CD4-positive, CD25-positive, alpha-beta regulatory T cell (primary cell): ENCODE measurements around the gene RPL13. TPM values are rescaled to one million over a fixed set of nuclear protein-coding genes. Genes with fewer than 3 reads are reported as not detected.
"Not testable (repeated sequence)": the region's sequence is repeated elsewhere in the genome, so short reads cannot be mapped to it uniquely, and the experiment has no call there.

Experiments
- ATAC-seq, 2 donors: fragments of 150-1000 bp; cut with Tn5 transposase; one replicate each; pipeline ENCODE4 v1.10.0; 2021; ENCODE audit warnings: low read depth in 2 of 2, moderate number of reproducible peaks in 2 of 2, moderate library complexity in 1 of 2
- DNase-seq, 3 donors: peaks; one replicate each; pipeline versions ENCODE4 v3.0.0 to v3.0.0-alpha.2; 2012 to 2022; ENCODE audit warnings: mixed read lengths in 1 of 3
- H3K27ac ChIP-seq: one replicate; pipeline ENCODE4 v1.7.0; 2013; ENCODE audit warnings: mild to moderate bottlenecking, low read length; ENCODE audit not compliant: insufficient read depth, poor library complexity, severe bottlenecking
- H3K27me3 ChIP-seq: one replicate; pipeline ENCODE4 v1.7.0; 2013; ENCODE audit warnings: low read length; ENCODE audit not compliant: control insufficient read depth, insufficient read depth
- H3K36me3 ChIP-seq: one replicate; pipeline ENCODE4 v1.7.0; 2013; ENCODE audit warnings: mild to moderate bottlenecking, low read length, moderate library complexity; ENCODE audit not compliant: control insufficient read depth, insufficient read depth
- H3K4me1 ChIP-seq: 2 replicates; pipeline ENCODE4 v1.7.0; 2013; ENCODE audit warnings: mild to moderate bottlenecking, low read length; ENCODE audit not compliant: insufficient read depth, control insufficient read depth, poor library complexity, severe bottlenecking
- H3K4me3 ChIP-seq: one replicate; pipeline ENCODE4 v1.7.0; 2013; ENCODE audit warnings: low read depth, mild to moderate bottlenecking, low read length, moderate library complexity
- H3K9me3 ChIP-seq, 2 experiments: 1 replicate in 1 of 2; 2 replicates in 1 of 2; pipeline ENCODE4 v1.7.0; 2013; ENCODE audit warnings: low read length in 2 of 2, mild to moderate bottlenecking in 1 of 2, moderate library complexity in 1 of 2; ENCODE audit not compliant: control insufficient read depth in 2 of 2
- H3K27ac Mint-ChIP-seq, 3 donors: one replicate each; pipeline ENCODE4 v1.8.0; 2020 to 2022; ENCODE audit warnings: mild to moderate bottlenecking in 3 of 3, mixed read lengths in 3 of 3, moderate library complexity in 2 of 3
- H3K27me3 Mint-ChIP-seq: one replicate; pipeline ENCODE4 v1.8.0; 2022; ENCODE audit warnings: mild to moderate bottlenecking, mixed read lengths
- H3K36me3 Mint-ChIP-seq: one replicate; pipeline ENCODE4 v1.8.0; 2020; ENCODE audit warnings: mixed read lengths
- H3K4me1 Mint-ChIP-seq, 4 donors: one replicate each; pipeline ENCODE4 v1.8.0; 2020 to 2022; ENCODE audit warnings: mixed read lengths in 4 of 4, mild to moderate bottlenecking in 1 of 4
- H3K4me3 Mint-ChIP-seq, 4 donors: one replicate each; pipeline ENCODE4 v1.8.0; 2020 to 2022; ENCODE audit warnings: mild to moderate bottlenecking in 4 of 4, mixed read lengths in 4 of 4, moderate library complexity in 3 of 4
- H3K9me3 Mint-ChIP-seq, 7 donors: one replicate each; pipeline ENCODE4 v1.8.0; 2020 to 2022; ENCODE audit warnings: mixed read lengths in 7 of 7, mild to moderate bottlenecking in 3 of 7, moderate library complexity in 2 of 7
- polyA plus RNA-seq, 4 donors: library from polyadenylated mRNA; unstranded; fragments of 300-500 nt; fragmentation: Illumina TruSeq; gene quantifications; one replicate each; pipeline ENCODE4 v1.2.3, GENCODE V29; 2021
- total RNA-seq: library from RNA; stranded (reverse); gene quantifications from one replicate; pipeline ENCODE4 v1.2.3, GENCODE V29; 2022

Gene RPL13
- total and polyA plus RNA-seq, 5 donors from 2014 or later: 3,164 to 6,519 (median 4,220) TPM

GRCh38 chr16:89583197-89583894, 22.9 kb downstream of the RPL13 start:
- Mint-ChIP-seq H3K36me3 (no peaks in the 10 kb centered on the region), H3K27me3 (no peaks in the 10 kb centered on the region), H3K4me1 (peaks cover 0 to 2% (median 0%) of the 10 kb centered on the region in 4 donors), H3K4me3 (no peak overlapping the region), H3K9me3 (no peaks in the 10 kb centered on the region), H3K27ac (no peak overlapping the region)
- ATAC-seq (no peak), DNase-seq (no peak)
- H3K9me3 ChIP-seq: no peaks in the 10 kb centered on the region
- H3K4me3 ChIP-seq: no peak overlapping the region
- no peaks in the 10 kb centered on the region for H3K4me1 ChIP-seq
- no peak overlapping the region for H3K27ac ChIP-seq
- H3K36me3 ChIP-seq: no peaks in the 10 kb centered on the region
- no peaks in the 10 kb centered on the region for H3K27me3 ChIP-seq

GRCh38 chr16:89583895-89584644, 23.6 kb downstream of the RPL13 start:
- Histone ChIP-seq H3K36me3 (no peaks in the 10 kb centered on the region), H3K27ac (no peak overlapping the region), H3K27me3 (no peaks in the 10 kb centered on the region), H3K4me1 (no peaks in the 10 kb centered on the region), H3K9me3 (no peaks in the 10 kb centered on the region), H3K4me3 (no peak overlapping the region)
- ATAC-seq (no peak), DNase-seq (no peak)
- Mint-ChIP-seq H3K27ac (no peak overlapping the region), H3K36me3 (no peaks in the 10 kb centered on the region), H3K4me1 (peaks cover 0 to 2% (median 0%) of the 10 kb centered on the region in 4 donors), H3K9me3 (no peaks in the 10 kb centered on the region), H3K4me3 (no peak overlapping the region), H3K27me3 (no peaks in the 10 kb centered on the region)

DNA sequence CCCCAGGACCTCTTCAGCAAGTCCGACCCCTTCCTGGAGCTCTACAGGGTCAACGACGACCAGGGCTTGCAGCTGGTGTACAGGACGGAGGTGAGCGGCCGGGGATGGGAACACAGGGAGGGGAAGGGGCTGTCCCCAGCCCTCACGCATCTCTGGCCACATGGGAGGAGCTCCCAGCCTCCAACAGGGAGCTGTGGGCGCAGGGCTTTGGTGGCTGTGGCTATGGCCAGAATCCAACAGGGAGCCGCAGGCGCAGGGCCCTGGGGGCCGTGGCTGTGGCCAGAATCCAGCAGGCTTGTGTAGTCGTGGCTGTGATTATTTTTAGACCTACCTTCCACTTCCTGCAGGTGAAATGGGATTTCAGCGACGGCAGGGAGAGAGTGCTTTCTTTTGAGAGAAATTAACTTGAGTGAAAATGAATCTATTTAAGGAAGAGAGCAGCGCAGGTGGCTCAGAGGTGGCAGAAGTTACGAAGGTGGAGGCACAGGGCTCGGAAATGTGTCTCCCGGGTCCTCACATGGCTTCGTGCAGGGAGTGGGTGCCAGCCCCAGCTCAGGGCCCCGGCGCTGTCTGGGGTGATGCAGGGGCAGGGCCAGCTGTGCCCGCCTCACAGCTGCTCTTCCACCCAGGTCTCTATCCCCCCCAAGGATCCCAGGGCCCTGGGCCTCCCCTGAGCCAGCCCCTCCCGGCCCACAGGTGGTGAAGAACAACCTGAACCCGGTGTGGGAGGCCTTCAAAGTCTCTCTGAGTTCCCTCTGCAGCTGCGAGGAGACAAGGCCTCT, 24.5 kb downstream of the RPL13 start:
- H3K27me3 ChIP-seq: no peaks in the 10 kb centered on the region
- Mint-ChIP-seq H3K4me1 (peaks cover 0 to 2% (median 0%) of the 10 kb centered on the region in 4 donors), H3K27me3 (no peaks in the 10 kb centered on the region), H3K4me3 (no peak overlapping the region), H3K27ac (no peak overlapping the region), H3K36me3 (no peaks in the 10 kb centered on the region), H3K9me3 (no peaks in the 10 kb centered on the region)
- H3K36me3 ChIP-seq: no peaks in the 10 kb centered on the region
- no peak overlapping the region for H3K4me3 ChIP-seq
- H3K9me3 ChIP-seq: no peaks in the 10 kb centered on the region
- H3K4me1 ChIP-seq: no peaks in the 10 kb centered on the region
- no peak overlapping the region for H3K27ac ChIP-seq
- DNase-seq (no peak), ATAC-seq (no peak)

GRCh38 chr16:89586218-89586617, 25.7 kb downstream of the RPL13 start:
- no peak for DNase-seq
- ATAC-seq: no peak

GRCh38 chr16:89586853-89587252, 26.4 kb downstream of the RPL13 start:
- no peak overlapping the region for H3K4me3 Mint-ChIP-seq
- H3K27me3 Mint-ChIP-seq: no peaks in the 10 kb centered on the region
- no peak overlapping the region for H3K27ac ChIP-seq
- H3K4me1 Mint-ChIP-seq: peaks cover 0 to 2% (median 0%) of the 10 kb centered on the region in 4 donors
- H3K4me3 ChIP-seq: no peak overlapping the region
- H3K27me3 ChIP-seq: no peaks in the 10 kb centered on the region
- no peaks in the 10 kb centered on the region for H3K9me3 Mint-ChIP-seq
- ATAC-seq (no peak), DNase-seq (no peak)
- no peaks in the 10 kb centered on the region for H3K4me1 ChIP-seq
- no peak overlapping the region for H3K27ac Mint-ChIP-seq
- no peaks in the 10 kb centered on the region for H3K36me3 Mint-ChIP-seq
- no peaks in the 10 kb centered on the region for H3K9me3 ChIP-seq
- no peaks in the 10 kb centered on the region for H3K36me3 ChIP-seq

More at GRCh38 chr16:89586218-89586617, 25.7 kb downstream of the RPL13 start:
- Histone ChIP-seq H3K4me3 (no peak overlapping the region), H3K27ac (no peak overlapping the region), H3K9me3 (no peaks in the 10 kb centered on the region), H3K4me1 (no peaks in the 10 kb centered on the region), H3K27me3 (no peaks in the 10 kb centered on the region), H3K36me3 (no peaks in the 10 kb centered on the region)
- Mint-ChIP-seq H3K27me3 (no peaks in the 10 kb centered on the region), H3K9me3 (no peaks in the 10 kb centered on the region), H3K36me3 (no peaks in the 10 kb centered on the region), H3K4me1 (peaks cover 0 to 2% (median 0%) of the 10 kb centered on the region in 4 donors), H3K4me3 (no peak overlapping the region), H3K27ac (no peak overlapping the region)

- not testable (repeated sequence) for H3K9me3 Mint-ChIP-seq, H3K36me3 Mint-ChIP-seq, H3K36me3 ChIP-seq, H3K27me3 ChIP-seq, H3K27ac ChIP-seq, ATAC-seq, H3K4me3 ChIP-seq, DNase-seq, H3K4me3 Mint-ChIP-seq, H3K27me3 Mint-ChIP-seq, H3K27ac Mint-ChIP-seq, H3K4me1 ChIP-seq, H3K4me1 Mint-ChIP-seq, H3K9me3 ChIP-seq
Observed at GRCh38 chr16:89587676-89588075, 27.2 kb downstream of the RPL13 start.

DNA sequence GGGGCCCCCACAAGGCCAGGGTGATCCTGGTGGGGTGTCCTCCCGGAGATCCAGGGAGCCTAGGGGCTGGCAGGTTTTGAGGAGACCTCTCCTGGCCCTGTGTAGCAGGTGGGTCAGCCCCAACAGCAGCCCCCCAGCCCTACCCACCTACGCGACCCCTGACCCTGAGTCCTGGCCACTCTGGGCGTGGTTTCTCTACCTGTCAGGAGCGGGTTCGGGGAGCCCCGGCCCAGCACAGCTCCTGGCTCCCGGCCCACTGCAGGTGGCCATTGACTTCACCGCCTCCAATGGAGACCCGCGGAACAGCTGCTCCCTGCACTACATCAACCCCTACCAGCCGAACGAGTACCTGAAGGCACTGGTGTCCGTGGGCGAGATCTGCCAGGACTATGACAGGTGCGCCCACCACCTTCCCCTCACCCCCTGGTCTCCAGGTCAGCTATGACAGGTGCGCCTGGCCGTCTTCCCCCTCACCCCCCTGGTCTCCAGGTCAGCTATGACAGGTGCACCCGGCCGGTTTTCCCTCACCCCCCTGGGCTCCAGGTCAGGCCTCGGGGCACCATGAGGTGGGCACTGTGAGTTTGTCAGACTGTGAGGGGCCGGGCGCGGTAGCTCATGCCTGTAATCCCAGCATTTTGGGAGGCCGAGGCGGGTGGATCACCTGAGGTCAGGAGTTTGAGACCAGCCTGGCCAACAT, 28.1 kb downstream of the RPL13 start:
- Mint-ChIP-seq H3K4me3 (no peak overlapping the region), H3K9me3 (no peaks in the 10 kb centered on the region), H3K27me3 (no peaks in the 10 kb centered on the region), H3K27ac (no peak overlapping the region), H3K36me3 (no peaks in the 10 kb centered on the region), H3K4me1 (peaks cover 0 to 5% (median 3%) of the 10 kb centered on the region in 4 donors)
- ATAC-seq: no peak
- no peak for DNase-seq
- H3K4me3 ChIP-seq: no peak overlapping the region
- no peak overlapping the region for H3K27ac ChIP-seq
- H3K4me1 ChIP-seq: peaks cover 5% of the 10 kb centered on the region
- no peaks in the 10 kb centered on the region for H3K9me3 ChIP-seq
- no peaks in the 10 kb centered on the region for H3K27me3 ChIP-seq
- H3K36me3 ChIP-seq: no peaks in the 10 kb centered on the region
